Gastrocnemius medialis (tissue), 4 donors: ENCODE results near the gene TSACC.

Source experiments
- POLR2A ChIP-seq, 2 donors: fragments of 450-650 bp; IDR thresholded peaks; one replicate each; pipeline ENCODE4 v1.6.1; 2017; ENCODE audit warnings: antibody characterized with exemption in 2 of 2, mild to moderate bottlenecking in 2 of 2, moderate library complexity in 2 of 2
- TF ChIP-seq, protein P1 (sequence below), 5 experiments: fragments of 450-650 bp in 3 of 5; fragments of 200-600 bp in 2 of 5; sonication (generic) in 2 of 5; IDR thresholded peaks in 4 of 5; conservative IDR thresholded peaks in 1 of 5; 1 replicate in 4 of 5; 2 replicates in 1 of 5; pipeline ENCODE4 v1.5.1; 2016 to 2019; ENCODE audit warnings: antibody characterized with exemption in 5 of 5, mild to moderate bottlenecking in 3 of 5, moderate library complexity in 3 of 5

DNA sequence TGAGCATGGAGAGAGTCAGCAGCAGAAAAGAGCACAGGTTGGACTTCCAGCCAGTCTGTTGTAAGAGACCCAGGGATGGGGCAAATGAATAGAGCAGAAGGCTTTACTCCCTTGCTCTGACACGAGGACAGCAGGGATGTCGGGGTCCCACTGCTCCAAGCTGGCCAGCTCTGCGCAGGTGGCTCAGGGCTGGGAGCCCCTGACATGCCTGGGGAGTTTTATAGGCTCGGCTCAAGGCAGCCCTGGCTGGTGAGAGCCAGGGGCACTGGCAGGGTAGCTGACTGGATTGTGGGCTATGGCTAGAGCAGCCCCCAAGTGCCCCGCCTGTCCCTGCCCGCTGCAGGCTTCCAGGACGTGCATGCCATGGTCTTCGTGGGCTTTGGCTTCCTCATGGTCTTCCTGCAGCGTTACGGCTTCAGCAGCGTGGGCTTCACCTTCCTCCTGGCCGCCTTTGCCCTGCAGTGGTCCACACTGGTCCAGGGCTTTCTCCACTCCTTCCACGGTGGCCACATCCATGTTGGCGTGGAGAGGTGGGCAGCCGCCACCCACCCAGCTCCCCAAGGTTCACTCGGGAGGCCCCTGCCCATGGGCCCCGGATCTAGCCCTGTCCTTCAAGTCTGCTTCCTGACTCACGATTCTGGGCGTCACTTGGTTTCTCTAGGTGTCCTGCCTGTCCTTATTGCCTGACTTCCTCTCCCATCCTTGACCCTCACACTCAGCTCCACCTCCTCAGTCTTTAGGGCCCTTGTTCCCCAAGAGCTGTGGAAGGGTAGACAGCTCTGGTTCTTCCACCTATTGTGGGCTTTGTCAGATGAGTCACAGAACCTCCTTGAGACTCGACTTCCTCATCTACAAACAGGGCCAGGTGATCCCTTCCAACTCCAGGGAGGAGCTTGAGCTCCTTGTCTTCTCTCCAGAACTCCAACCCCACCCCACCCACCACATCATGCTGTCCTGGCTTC lies 38.9 kb downstream of the TSACC start:
- TF ChIP-seq, protein P1, sequence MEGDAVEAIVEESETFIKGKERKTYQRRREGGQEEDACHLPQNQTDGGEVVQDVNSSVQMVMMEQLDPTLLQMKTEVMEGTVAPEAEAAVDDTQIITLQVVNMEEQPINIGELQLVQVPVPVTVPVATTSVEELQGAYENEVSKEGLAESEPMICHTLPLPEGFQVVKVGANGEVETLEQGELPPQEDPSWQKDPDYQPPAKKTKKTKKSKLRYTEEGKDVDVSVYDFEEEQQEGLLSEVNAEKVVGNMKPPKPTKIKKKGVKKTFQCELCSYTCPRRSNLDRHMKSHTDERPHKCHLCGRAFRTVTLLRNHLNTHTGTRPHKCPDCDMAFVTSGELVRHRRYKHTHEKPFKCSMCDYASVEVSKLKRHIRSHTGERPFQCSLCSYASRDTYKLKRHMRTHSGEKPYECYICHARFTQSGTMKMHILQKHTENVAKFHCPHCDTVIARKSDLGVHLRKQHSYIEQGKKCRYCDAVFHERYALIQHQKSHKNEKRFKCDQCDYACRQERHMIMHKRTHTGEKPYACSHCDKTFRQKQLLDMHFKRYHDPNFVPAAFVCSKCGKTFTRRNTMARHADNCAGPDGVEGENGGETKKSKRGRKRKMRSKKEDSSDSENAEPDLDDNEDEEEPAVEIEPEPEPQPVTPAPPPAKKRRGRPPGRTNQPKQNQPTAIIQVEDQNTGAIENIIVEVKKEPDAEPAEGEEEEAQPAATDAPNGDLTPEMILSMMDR (IDR thresholded peaks at IDR 0.05 in 4 of 5, conservative IDR thresholded peaks at IDR 0.05 in 1 of 5): no peak
- TF ChIP-seq POLR2A (IDR thresholded peaks at IDR 0.05): no peak
